Hepatocyte (in vitro differentiated cells): Measurements from ENCODE around the gene TCF7L2. TPM values are rescaled to one million over a fixed set of nuclear protein-coding genes. Genes with fewer than 3 reads are reported as not detected.

Experiments used
- DNase-seq: peaks from one replicate; pipeline ENCODE4 v3.0.0-alpha.2; 2016; ENCODE audit warnings: low spot score
- H2AFZ ChIP-seq: fragments of 200-600 bp; sonication (generic); 2 replicates; pipeline ENCODE4 v1.6.0; 2016; ENCODE audit warnings: antibody characterized with exemption, mild to moderate bottlenecking
- H3K27ac ChIP-seq: fragments of 200-600 bp; sonication (generic); 2 replicates; pipeline ENCODE4 v1.5.1; 2016; ENCODE audit warnings: mild to moderate bottlenecking
- H3K27me3 ChIP-seq: fragments of 200-600 bp; sonication (generic); 2 replicates; pipeline ENCODE4 v1.6.1; 2016
- H3K36me3 ChIP-seq: fragments of 200-600 bp; sonication (generic); replicated peaks from 2 replicates; pipeline ENCODE4 v1.5.1; 2016; ENCODE audit warnings: low read depth; ENCODE audit not compliant: insufficient read depth
- H3K4me1 ChIP-seq: fragments of 200-600 bp; sonication (generic); 2 replicates; pipeline ENCODE4 v1.5.1; 2016; ENCODE audit warnings: mild to moderate bottlenecking, moderate library complexity; ENCODE audit not compliant: insufficient read depth
- H3K4me2 ChIP-seq: fragments of 200-600 bp; sonication (generic); 2 replicates; pipeline ENCODE4 v1.6.0; 2016
- H3K4me3 ChIP-seq: fragments of 200-600 bp; sonication (generic); 2 replicates; pipeline ENCODE4 v1.5.1; 2016; ENCODE audit warnings: mild to moderate bottlenecking
- H3K79me2 ChIP-seq: fragments of 200-600 bp; sonication (generic); 2 replicates; pipeline ENCODE4 v1.6.0; 2017; ENCODE audit warnings: mild to moderate bottlenecking
- H3K9me2 ChIP-seq: fragments of 200-600 bp; sonication (generic); replicated peaks from 2 replicates; pipeline ENCODE4 v1.6.0; 2017; ENCODE audit warnings: mild to moderate bottlenecking; ENCODE audit not compliant: insufficient read depth
- H3K9me3 ChIP-seq: fragments of 200-600 bp; sonication (generic); 2 replicates; pipeline ENCODE4 v1.5.1; 2016; ENCODE audit warnings: low read depth, mild to moderate bottlenecking
- H4K20me1 ChIP-seq: fragments of 200-600 bp; sonication (generic); 2 replicates; pipeline ENCODE4 v1.6.0; 2016; ENCODE audit warnings: mild to moderate bottlenecking; ENCODE audit not compliant: insufficient read depth, poor library complexity, severe bottlenecking
- EZH2 ChIP-seq: fragments of 200-600 bp; sonication (generic); IDR thresholded peaks from 2 replicates; pipeline ENCODE4 v1.6.1; 2016; ENCODE audit warnings: antibody characterized with exemption, mild to moderate bottlenecking, borderline replicate concordance
- EZH2phosphoT487 ChIP-seq: fragments of 200-600 bp; sonication (generic); IDR thresholded peaks from one replicate; pipeline ENCODE4 v1.6.1; 2018; ENCODE audit warnings: antibody characterized with exemption, mild to moderate bottlenecking, low read depth, moderate library complexity; ENCODE audit not compliant: unreplicated experiment, severe bottlenecking
- WGBS: methylation state at CpG from one replicate; pipeline ENCODE4 v1.1.6; 2016; ENCODE audit warnings: low lambda C conversion rate; ENCODE audit errors: missing lambda C conversion rate; 5-methylcytosine and 5-hydroxymethylcytosine counted together
- polyA plus RNA-seq: library from polyadenylated mRNA; unstranded; fragments of >200 nt; fragmentation: Nextera tagmentation; extraction: Ambion mirVana; gene quantifications from 2 replicates; pipeline ENCODE4 v1.2.1, GENCODE V29; 2016
- total RNA-seq: library from RNA; depleted of rRNA; stranded (reverse); fragments of >200 nt; gene quantifications from 2 replicates; pipeline ENCODE4 v1.2.3, GENCODE V29; 2014
- TF ChIP-seq, protein P1 (sequence below): fragments of 200-600 bp; sonication (generic); IDR thresholded peaks from 2 replicates; pipeline ENCODE4 v1.5.1; 2016; ENCODE audit warnings: antibody characterized with exemption, mild to moderate bottlenecking; ENCODE audit not compliant: poor library complexity

Gene TCF7L2
- total and polyA plus RNA-seq, 2 experiments from 2014 or later, result 14.8 to 28.8 TPM

DNA sequence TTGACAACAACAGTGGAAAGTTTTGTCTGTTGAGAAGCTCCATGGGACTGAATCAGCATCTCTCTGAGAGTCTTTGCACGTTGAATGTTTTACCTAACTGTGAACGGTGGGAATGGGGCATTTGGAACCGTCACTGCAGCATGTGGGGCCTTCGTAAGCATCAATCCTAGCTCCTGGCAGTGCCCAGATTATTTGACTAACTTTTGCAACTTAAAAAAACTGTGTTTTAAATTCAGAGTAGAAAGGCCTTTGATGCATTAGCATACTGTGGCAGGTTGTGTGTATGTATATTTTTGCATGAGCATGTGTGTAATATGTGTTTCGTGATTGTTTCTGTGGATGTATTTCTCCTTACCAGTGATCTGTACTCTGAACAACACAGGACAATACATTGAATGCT, 194.5 kb downstream of the TCF7L2 start:
- Histone ChIP-seq H3K27me3 (no peaks in the 10 kb centered on the region), H3K4me2 (no peak overlapping the region), H3K79me2 (peaks cover 41% of the 10 kb centered on the region), H3K4me1 (peaks cover 11% of the 10 kb centered on the region), H3K9me3 (no peaks in the 10 kb centered on the region), H3K27ac (no peak overlapping the region), H3K4me3 (no peak overlapping the region), H2AFZ (no peak overlapping the region), H3K36me3 (peaks cover 1% of the 10 kb centered on the region), H3K9me2 (no peaks in the 10 kb centered on the region), H4K20me1 (peaks cover 8% of the 10 kb centered on the region)
- 94% methylated on average over 5 of the region's 5 CpGs for WGBS
- no peak for DNase-seq
- TF ChIP-seq EZH2phosphoT487 (no peak), EZH2 (no peak)
- TF ChIP-seq, protein P1, sequence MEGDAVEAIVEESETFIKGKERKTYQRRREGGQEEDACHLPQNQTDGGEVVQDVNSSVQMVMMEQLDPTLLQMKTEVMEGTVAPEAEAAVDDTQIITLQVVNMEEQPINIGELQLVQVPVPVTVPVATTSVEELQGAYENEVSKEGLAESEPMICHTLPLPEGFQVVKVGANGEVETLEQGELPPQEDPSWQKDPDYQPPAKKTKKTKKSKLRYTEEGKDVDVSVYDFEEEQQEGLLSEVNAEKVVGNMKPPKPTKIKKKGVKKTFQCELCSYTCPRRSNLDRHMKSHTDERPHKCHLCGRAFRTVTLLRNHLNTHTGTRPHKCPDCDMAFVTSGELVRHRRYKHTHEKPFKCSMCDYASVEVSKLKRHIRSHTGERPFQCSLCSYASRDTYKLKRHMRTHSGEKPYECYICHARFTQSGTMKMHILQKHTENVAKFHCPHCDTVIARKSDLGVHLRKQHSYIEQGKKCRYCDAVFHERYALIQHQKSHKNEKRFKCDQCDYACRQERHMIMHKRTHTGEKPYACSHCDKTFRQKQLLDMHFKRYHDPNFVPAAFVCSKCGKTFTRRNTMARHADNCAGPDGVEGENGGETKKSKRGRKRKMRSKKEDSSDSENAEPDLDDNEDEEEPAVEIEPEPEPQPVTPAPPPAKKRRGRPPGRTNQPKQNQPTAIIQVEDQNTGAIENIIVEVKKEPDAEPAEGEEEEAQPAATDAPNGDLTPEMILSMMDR, result no peak

DNA sequence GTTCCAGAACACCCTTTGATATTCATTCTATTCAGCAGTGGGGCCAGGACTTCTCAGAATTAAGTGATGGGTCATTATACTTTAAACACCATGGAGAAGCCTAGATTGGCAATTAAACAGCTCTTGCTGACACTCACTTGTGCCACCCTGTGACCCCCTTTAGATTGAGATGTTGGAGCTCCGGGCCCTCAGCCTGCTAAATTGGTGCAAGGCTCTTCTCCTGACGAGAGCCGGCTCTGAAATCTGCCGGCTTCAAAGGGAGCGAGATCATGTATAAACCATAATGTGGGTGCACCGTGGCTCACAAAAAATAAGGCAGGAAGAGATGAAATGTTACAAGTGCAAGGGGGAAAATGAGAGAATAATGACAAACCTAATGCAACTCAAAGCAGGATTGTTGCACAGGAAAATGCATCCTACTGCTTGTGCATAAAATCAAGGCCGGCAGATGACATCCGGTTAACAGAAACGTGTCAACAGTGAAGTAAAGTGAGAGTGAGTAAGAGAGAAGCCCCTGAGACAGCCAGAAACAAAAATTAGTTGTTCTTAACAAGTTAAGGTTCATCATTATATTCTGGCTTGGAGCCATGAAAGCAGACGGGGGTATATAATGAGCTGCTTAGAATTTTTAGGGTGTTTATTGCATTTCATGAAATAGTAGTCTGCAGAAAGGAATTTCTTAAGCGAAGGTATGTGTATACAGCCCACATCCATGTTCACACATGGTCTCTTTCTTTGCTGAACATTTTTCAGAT, 198.2 kb downstream of the TCF7L2 start:
- DNase-seq, result no peak
- no peaks in the 10 kb centered on the region for H3K9me3 ChIP-seq
- H4K20me1 ChIP-seq, result peaks cover 1% of the 10 kb centered on the region
- no peaks in the 10 kb centered on the region for H3K4me1 ChIP-seq
- no peaks in the 10 kb centered on the region for H3K27me3 ChIP-seq
- H3K9me2 ChIP-seq, result no peaks in the 10 kb centered on the region
- peaks cover 4% of the 10 kb centered on the region for H3K36me3 ChIP-seq
- TF ChIP-seq EZH2 (no peak), EZH2phosphoT487 (no peak)
- TF ChIP-seq, protein P1, result no peak
- H2AFZ ChIP-seq, result no peak overlapping the region
- H3K4me2 ChIP-seq, result no peak overlapping the region
- peaks cover 19% of the 10 kb centered on the region for H3K79me2 ChIP-seq
- H3K27ac ChIP-seq, result no peak overlapping the region
- no peak overlapping the region for H3K4me3 ChIP-seq
- WGBS, result 89% methylated on average over 11 of the region's 11 CpGs

DNA sequence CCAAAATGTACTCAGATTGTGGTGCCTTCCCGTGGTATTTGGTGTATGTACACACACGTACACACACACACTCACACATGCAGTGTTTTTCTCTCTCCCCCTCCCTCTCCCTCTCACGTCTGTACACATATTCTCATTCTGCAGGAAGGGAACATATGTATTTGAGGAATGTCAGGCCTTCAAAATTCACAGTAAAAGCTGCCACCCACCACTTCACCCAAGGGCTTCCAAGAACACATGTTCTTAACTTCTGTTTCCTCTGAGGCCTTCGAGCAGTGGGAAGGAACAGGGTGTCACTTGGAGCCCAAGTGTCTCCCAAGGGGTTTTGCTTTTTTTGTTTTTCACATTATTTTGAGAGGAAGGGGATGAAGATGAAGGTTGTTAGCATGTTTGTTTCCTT, 198.9 kb downstream of the TCF7L2 start:
- H3K27me3 ChIP-seq, result no peaks in the 10 kb centered on the region
- DNase-seq, result no peak
- TF ChIP-seq EZH2phosphoT487 (no peak), EZH2 (no peak)
- TF ChIP-seq, protein P1, result no peak
- H4K20me1 ChIP-seq, result no peaks in the 10 kb centered on the region
- 76% methylated on average over 4 of the region's 4 CpGs for WGBS
- no peaks in the 10 kb centered on the region for H3K9me3 ChIP-seq
- no peak overlapping the region for H3K27ac ChIP-seq
- H3K4me1 ChIP-seq, result no peaks in the 10 kb centered on the region
- peaks cover 4% of the 10 kb centered on the region for H3K36me3 ChIP-seq
- H3K4me3 ChIP-seq, result no peak overlapping the region
- H3K4me2 ChIP-seq, result no peak overlapping the region
- no peak overlapping the region for H2AFZ ChIP-seq
- no peaks in the 10 kb centered on the region for H3K9me2 ChIP-seq
- H3K79me2 ChIP-seq, result peaks cover 14% of the 10 kb centered on the region
